ENCODE measurements around the gene GPRC5B.

DNA sequence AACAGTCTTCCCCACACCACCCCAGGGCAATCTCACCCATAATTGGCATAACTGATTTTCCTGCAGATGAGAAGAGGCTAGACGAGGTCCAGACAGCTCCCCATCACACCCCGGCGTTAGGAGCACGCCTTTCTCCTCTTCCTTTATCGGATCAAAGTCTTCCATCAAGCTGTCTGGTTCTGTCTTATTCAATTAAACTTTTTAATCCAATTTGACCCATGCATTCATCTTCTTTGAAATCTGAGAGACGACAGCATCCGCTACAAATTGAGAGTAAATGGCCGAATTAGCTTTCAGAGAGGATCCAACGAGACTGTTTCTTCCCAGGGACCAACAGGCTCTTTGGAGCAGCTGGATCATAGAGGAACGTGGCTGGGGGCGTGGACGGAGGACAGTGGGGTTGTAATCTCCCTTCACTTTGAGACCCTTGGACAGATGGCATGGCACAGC lies 44.4 kb upstream of the GPRC5B start:
- TF ChIP-seq, protein P1, sequence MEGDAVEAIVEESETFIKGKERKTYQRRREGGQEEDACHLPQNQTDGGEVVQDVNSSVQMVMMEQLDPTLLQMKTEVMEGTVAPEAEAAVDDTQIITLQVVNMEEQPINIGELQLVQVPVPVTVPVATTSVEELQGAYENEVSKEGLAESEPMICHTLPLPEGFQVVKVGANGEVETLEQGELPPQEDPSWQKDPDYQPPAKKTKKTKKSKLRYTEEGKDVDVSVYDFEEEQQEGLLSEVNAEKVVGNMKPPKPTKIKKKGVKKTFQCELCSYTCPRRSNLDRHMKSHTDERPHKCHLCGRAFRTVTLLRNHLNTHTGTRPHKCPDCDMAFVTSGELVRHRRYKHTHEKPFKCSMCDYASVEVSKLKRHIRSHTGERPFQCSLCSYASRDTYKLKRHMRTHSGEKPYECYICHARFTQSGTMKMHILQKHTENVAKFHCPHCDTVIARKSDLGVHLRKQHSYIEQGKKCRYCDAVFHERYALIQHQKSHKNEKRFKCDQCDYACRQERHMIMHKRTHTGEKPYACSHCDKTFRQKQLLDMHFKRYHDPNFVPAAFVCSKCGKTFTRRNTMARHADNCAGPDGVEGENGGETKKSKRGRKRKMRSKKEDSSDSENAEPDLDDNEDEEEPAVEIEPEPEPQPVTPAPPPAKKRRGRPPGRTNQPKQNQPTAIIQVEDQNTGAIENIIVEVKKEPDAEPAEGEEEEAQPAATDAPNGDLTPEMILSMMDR (IDR thresholded peaks at IDR 0.05): no peak
- TF ChIP-seq POLR2A (IDR thresholded peaks at IDR 0.05): no peak

All from uterus (tissue), 2 donors.